ENCODE data around the gene PPP1R15B. TPM values are rescaled to one million over a fixed set of nuclear protein-coding genes. Genes with fewer than 3 reads are reported as not detected.
A peak's percentile ranks its signal among the peaks of the same experiment; 100 is the strongest.

The PPP1R15B gene
- total RNA-seq, 2 experiments from 2014 or later = 171 to 179 TPM

GRCh38 chr1:204437796-204438570, 26.4 kb upstream of the PPP1R15B start:
- DNase-seq (no peak), ATAC-seq (ENCODE audit: poor library complexity) (no peak)
- no peaks in the 10 kb centered on the region for H3K27me3 ChIP-seq (ENCODE audit: control insufficient read depth in 1 of 2, insufficient read depth in 2 of 2, low read length in 2 of 2)
- ChIA-PET CTCF (interaction anchor here (1.2 kb wide), 1 partner anchor 65 kb away, joined by 5 read pairs; no protein-coding TSS in a partner anchor), POLR2A (interaction anchor here (0.9 kb wide), 1 partner anchor 57 kb away, joined by 3 read pairs; the partner anchor contains the start of gene PIK3C2B)
- H3K27ac ChIP-seq (ENCODE audit: low read depth in 1 of 2, low read length in 2 of 2) = no peak overlapping the region
- no peaks in the 10 kb centered on the region for H3K9me3 ChIP-seq (ENCODE audit: control insufficient read depth in 1 of 2, insufficient read depth in 1 of 2, low read length in 2 of 2)
- Mint-ChIP-seq H3K36me3 (ENCODE audit: low read depth) (peaks cover 97% of the 10 kb centered on the region), H3K9me3 (no peaks in the 10 kb centered on the region), H3K27ac (peak overlapping the region; percentile 10), H3K4me3 (no peak overlapping the region), H3K4me1 (ENCODE audit: low read depth) (no peaks in the 10 kb centered on the region), H3K27me3 (no peaks in the 10 kb centered on the region)
- no peak for TF ChIP-seq CTCF (IDR thresholded peaks at IDR 0.05)
- no peaks in the 10 kb centered on the region for H3K4me1 ChIP-seq (ENCODE audit: insufficient read depth, low read length)
- peaks cover 84% of the 10 kb centered on the region for H3K36me3 ChIP-seq (ENCODE audit: insufficient read depth, low read length)
- H3K4me3 ChIP-seq (ENCODE audit: low read length) = no peak overlapping the region
- intact Hi-C loops (cut with DNase I, micrococcal nuclease) = no loop called here

- peaks cover 97% of the 10 kb centered on the region for H3K36me3 Mint-ChIP-seq (ENCODE audit: low read depth)
- Histone ChIP-seq H3K9me3 (ENCODE audit: control insufficient read depth in 1 of 2, insufficient read depth in 1 of 2, low read length in 2 of 2) (no peaks in the 10 kb centered on the region), H3K4me3 (ENCODE audit: low read length) (no peak overlapping the region), H3K36me3 (ENCODE audit: insufficient read depth, low read length) (peaks cover 84% of the 10 kb centered on the region), H3K27me3 (ENCODE audit: control insufficient read depth in 1 of 2, insufficient read depth in 2 of 2, low read length in 2 of 2) (no peaks in the 10 kb centered on the region), H3K27ac (ENCODE audit: low read depth in 1 of 2, low read length in 2 of 2) (no peak overlapping the region), H3K4me1 (ENCODE audit: insufficient read depth, low read length) (peaks cover 3% of the 10 kb centered on the region)
- no peak for DNase-seq
- TF ChIP-seq CTCF (IDR thresholded peaks at IDR 0.05) = no peak
- no peak overlapping the region for H3K27ac Mint-ChIP-seq
- no peak for ATAC-seq (ENCODE audit: poor library complexity)
- no peaks in the 10 kb centered on the region for H3K27me3 Mint-ChIP-seq
- H3K4me1 Mint-ChIP-seq (ENCODE audit: low read depth) = no peaks in the 10 kb centered on the region
- POLR2A ChIA-PET = interaction anchor here (1.2 kb wide), 1 partner anchor 67 kb away, joined by 5 read pairs; no protein-coding TSS in a partner anchor
- CTCF ChIA-PET = no interaction called here
- intact Hi-C loops (cut with DNase I, micrococcal nuclease) = no loop called here
- H3K9me3 Mint-ChIP-seq = no peaks in the 10 kb centered on the region
- H3K4me3 Mint-ChIP-seq = no peak overlapping the region
Observed at GRCh38 chr1:204435872-204436271, 24.3 kb upstream of the PPP1R15B start.

GRCh38 chr1:204435381-204435831, 23.8 kb upstream of the PPP1R15B start:
- POLR2A ChIA-PET = interaction anchor here (1.2 kb wide), 1 partner anchor 68 kb away, joined by 5 read pairs; no protein-coding TSS in a partner anchor
- ATAC-seq (ENCODE audit: poor library complexity) (no peak), DNase-seq (no peak)
- Histone ChIP-seq H3K27me3 (ENCODE audit: control insufficient read depth in 1 of 2, insufficient read depth in 2 of 2, low read length in 2 of 2) (no peaks in the 10 kb centered on the region), H3K36me3 (ENCODE audit: insufficient read depth, low read length) (peaks cover 85% of the 10 kb centered on the region), H3K4me1 (ENCODE audit: insufficient read depth, low read length) (peaks cover 3% of the 10 kb centered on the region), H3K4me3 (ENCODE audit: low read length) (no peak overlapping the region), H3K27ac (ENCODE audit: low read depth in 1 of 2, low read length in 2 of 2) (no peak overlapping the region), H3K9me3 (ENCODE audit: control insufficient read depth in 1 of 2, insufficient read depth in 1 of 2, low read length in 2 of 2) (no peaks in the 10 kb centered on the region)
- intact Hi-C loops (cut with DNase I, micrococcal nuclease) = no loop called here
- Mint-ChIP-seq H3K27ac (no peak overlapping the region), H3K36me3 (ENCODE audit: low read depth) (peaks cover 96% of the 10 kb centered on the region), H3K4me3 (no peak overlapping the region), H3K4me1 (ENCODE audit: low read depth) (no peaks in the 10 kb centered on the region), H3K9me3 (no peaks in the 10 kb centered on the region), H3K27me3 (no peaks in the 10 kb centered on the region)
- CTCF ChIA-PET = interaction anchor here (2.2 kb wide), 1 partner anchor 68 kb away, joined by 7 read pairs; no protein-coding TSS in a partner anchor
- TF ChIP-seq CTCF (IDR thresholded peaks at IDR 0.05) = no peak

All from CD4-positive, alpha-beta T cell (primary cell).